Uterus (tissue), 4 donors: ENCODE measurements around the gene OR5F1. TPM values are rescaled to one million over a fixed set of nuclear protein-coding genes. Genes with fewer than 3 reads are reported as not detected.

Source experiments
- DNase-seq, 2 donors: peaks; one replicate each; pipeline ENCODE4 v3.0.0-alpha.2; 2019 to 2020
- H3K27ac ChIP-seq, 2 donors: fragments of 200-600 bp; sonication (generic); 1 replicate in 1 of 2; 2 replicates in 1 of 2; pipeline ENCODE4 v1.5.1; 2016 to 2018
- H3K27me3 ChIP-seq, 2 donors: fragments of 200-600 bp; sonication (generic); one replicate each; pipeline ENCODE4 v1.5.1; 2018 to 2019; ENCODE audit warnings: control low read depth in 1 of 2
- H3K36me3 ChIP-seq, 2 donors: fragments of 200-600 bp; sonication (generic); one replicate each; pipeline ENCODE4 v1.5.1; 2019; ENCODE audit warnings: control low read depth in 1 of 2
- H3K4me1 ChIP-seq, 2 donors: fragments of 200-600 bp; sonication (generic); one replicate each; pipeline ENCODE4 v1.5.1; 2018 to 2019; ENCODE audit warnings: control low read depth in 1 of 2
- H3K4me3 ChIP-seq, 2 donors: fragments of 200-600 bp; sonication (generic); 1 replicate in 1 of 2; 2 replicates in 1 of 2; pipeline ENCODE4 v1.5.1; 2018 to 2019; ENCODE audit warnings: mild to moderate bottlenecking in 1 of 2
- H3K9me3 ChIP-seq, 2 donors: fragments of 200-600 bp; sonication (generic); one replicate each; pipeline ENCODE4 v1.5.1; 2019; ENCODE audit warnings: control low read depth in 1 of 2
- CTCF ChIP-seq, 4 experiments: fragments of 200-600 bp in 2 of 4; fragments of 450-650 bp in 2 of 4; sonication (generic) in 2 of 4; IDR thresholded peaks; one replicate each; pipeline ENCODE4 v1.5.1; 2016 to 2019; ENCODE audit warnings: antibody characterized with exemption in 4 of 4, mild to moderate bottlenecking in 2 of 4, moderate library complexity in 1 of 4
- POLR2A ChIP-seq, 2 donors: fragments of 450-650 bp; IDR thresholded peaks; one replicate each; pipeline ENCODE4 v1.6.1; 2016; ENCODE audit warnings: antibody characterized with exemption in 2 of 2, mild to moderate bottlenecking in 1 of 2, moderate library complexity in 1 of 2
- intact Hi-C: fragments of 100-400 bp; cut with DNase I; formaldehyde crosslinking; loops from one replicate; pipeline ENCODE4 v1.15.1; 2023; ENCODE audit warnings: low total_unique reads
- total RNA-seq, 4 donors: library from RNA; depleted of rRNA in 3 of 4; stranded (reverse); fragments of >200 nt in 3 of 4; gene quantifications; one replicate each; pipeline versions ENCODE4 v1.1.0 to v1.2.4, GENCODE V29; 2014 to 2023
- donor health status: DM: yes; HTN: yes; CAD: no.

OR5F1 gene
- not detected for total RNA-seq

DNA sequence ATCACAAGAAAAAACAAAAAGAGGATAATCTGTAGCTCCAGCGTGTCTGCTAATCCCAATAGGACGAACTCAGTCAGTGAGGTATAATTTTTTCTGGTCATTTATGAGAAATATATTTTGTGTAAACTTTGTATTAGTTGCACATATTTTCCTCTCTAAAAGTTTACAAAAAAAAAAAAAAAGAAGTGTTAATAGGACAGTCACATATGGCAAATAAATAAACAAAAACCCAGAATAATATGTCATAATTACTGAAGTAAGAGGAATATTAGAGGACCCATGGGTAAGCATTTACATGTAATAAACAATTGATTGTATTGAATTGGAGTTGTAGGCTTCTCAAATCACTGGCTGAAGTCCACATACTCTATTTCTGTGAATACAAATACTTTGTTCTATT, at the start of gene OR5F1:
TSS of gene OR5F1 (minus strand) at position 101 of the 400 bp plus-strand sequence. CDS start at position 101, 0 bp downstream.
- H3K9me3 ChIP-seq = no peaks in the 10 kb centered on the region
- TF ChIP-seq CTCF (IDR thresholded peaks at IDR 0.05) = no peak
- no peak for TF ChIP-seq POLR2A (IDR thresholded peaks at IDR 0.05)
- no peaks in the 10 kb centered on the region for H3K27me3 ChIP-seq
- H3K4me1 ChIP-seq = no peaks in the 10 kb centered on the region
- H3K36me3 ChIP-seq = no peaks in the 10 kb centered on the region
- no peak within 1 kb of the TSS for H3K27ac ChIP-seq
- intact Hi-C loops = no loop called here
- H3K4me3 ChIP-seq = no peak within 1 kb of the TSS
- DNase-seq = no peak

DNA sequence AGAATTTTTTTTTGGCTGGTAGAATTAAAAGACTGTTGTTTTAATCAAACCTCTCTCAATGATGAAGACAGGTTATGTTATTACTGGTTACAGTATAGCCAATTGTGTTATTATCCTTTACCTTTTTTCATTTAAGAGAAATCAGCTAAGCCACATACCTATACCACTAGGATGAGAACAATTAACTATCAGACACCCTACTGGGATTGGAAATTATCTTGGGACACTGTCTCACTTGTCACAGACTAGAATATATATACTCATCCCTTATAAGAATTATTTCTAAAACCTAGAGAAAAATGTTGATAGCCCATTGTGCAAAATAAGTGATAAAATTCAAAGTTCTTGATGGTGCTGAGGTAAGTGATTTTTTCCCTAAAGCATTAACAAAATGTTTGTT, 32.9 kb upstream of the OR5F1 start, which contains the start of gene OR5AS1:
TSS of gene OR5AS1 (plus strand) at position 301 of the 400 bp plus-strand sequence. CDS start 2,765 bp downstream, outside the sequence.
- no peak for DNase-seq
- no peaks in the 10 kb centered on the region for H3K36me3 ChIP-seq
- intact Hi-C loops = no loop called here
- H3K27me3 ChIP-seq = no peaks in the 10 kb centered on the region
- no peaks in the 10 kb centered on the region for H3K9me3 ChIP-seq
- H3K27ac ChIP-seq = no peak within 1 kb of the TSS
- no peak within 1 kb of the TSS for H3K4me3 ChIP-seq
- TF ChIP-seq POLR2A (IDR thresholded peaks at IDR 0.05) (no peak), CTCF (IDR thresholded peaks at IDR 0.05) (no peak)
- no peaks in the 10 kb centered on the region for H3K4me1 ChIP-seq

- DNase-seq = no peak
- no peak overlapping the region for H3K4me3 ChIP-seq
- no peaks in the 10 kb centered on the region for H3K9me3 ChIP-seq
- H3K4me1 ChIP-seq = no peaks in the 10 kb centered on the region
- intact Hi-C loops = no loop called here
- H3K27ac ChIP-seq = no peak overlapping the region
- H3K27me3 ChIP-seq = peaks cover 0 to under 1% of the 10 kb centered on the region in 2 donors
- no peaks in the 10 kb centered on the region for H3K36me3 ChIP-seq
- TF ChIP-seq CTCF (IDR thresholded peaks at IDR 0.05) (no peak), POLR2A (IDR thresholded peaks at IDR 0.05) (no peak)
Measured at GRCh38 chr11:56013805-56014204, 19.4 kb upstream of the OR5F1 start.

- Histone ChIP-seq H3K27me3 (no peaks in the 10 kb centered on the region), H3K4me1 (no peaks in the 10 kb centered on the region), H3K9me3 (no peaks in the 10 kb centered on the region), H3K4me3 (no peak overlapping the region), H3K36me3 (no peaks in the 10 kb centered on the region), H3K27ac (no peak overlapping the region)
- intact Hi-C loops = no loop called here
- DNase-seq = no peak
- TF ChIP-seq CTCF (IDR thresholded peaks at IDR 0.05) = no peak
- TF ChIP-seq POLR2A (IDR thresholded peaks at IDR 0.05) = no peak
Measured at GRCh38 chr11:56010716-56011115, 16.3 kb upstream of the OR5F1 start.

GRCh38 chr11:55970935-55971334, 23.5 kb downstream of the OR5F1 start:
- H3K4me3 ChIP-seq = no peak overlapping the region
- H3K4me1 ChIP-seq = no peaks in the 10 kb centered on the region
- intact Hi-C loops = no loop called here
- DNase-seq = no peak
- H3K36me3 ChIP-seq = no peaks in the 10 kb centered on the region
- H3K27ac ChIP-seq = no peak overlapping the region
- no peaks in the 10 kb centered on the region for H3K9me3 ChIP-seq
- no peaks in the 10 kb centered on the region for H3K27me3 ChIP-seq
- TF ChIP-seq CTCF (IDR thresholded peaks at IDR 0.05) (no peak), POLR2A (IDR thresholded peaks at IDR 0.05) (no peak)
